Measurements from ENCODE around the gene FKBP11.
A peak's percentile ranks its signal among the peaks of the same experiment; 100 is the strongest.

Gene FKBP11

DNA sequence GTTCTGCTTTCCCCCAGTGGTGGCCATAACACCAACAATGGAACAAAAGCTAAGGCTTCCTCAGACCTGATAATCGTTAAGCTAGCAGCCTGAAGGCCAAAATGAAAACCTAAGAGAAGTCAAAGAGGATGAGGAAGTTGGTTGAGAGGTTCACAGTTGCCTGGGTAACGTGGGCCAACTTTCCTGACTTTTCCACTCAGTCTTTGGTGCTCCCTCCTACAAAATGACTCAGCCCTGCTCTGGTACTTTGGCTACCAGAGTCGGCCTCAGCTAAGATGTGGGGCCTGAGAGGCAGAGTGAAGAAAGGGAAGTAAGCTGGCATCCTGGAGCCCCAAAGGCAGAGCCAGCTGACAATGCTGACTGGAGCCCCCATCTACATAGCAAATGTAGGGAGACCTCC lies 14.9 kb upstream of the FKBP11 start:
- Histone ChIP-seq H3K27ac (no peak overlapping the region), H3K4me3 (no peak overlapping the region)
- no peak for DNase-seq (ENCODE audit: low spot score)
- TF ChIP-seq, protein P1, sequence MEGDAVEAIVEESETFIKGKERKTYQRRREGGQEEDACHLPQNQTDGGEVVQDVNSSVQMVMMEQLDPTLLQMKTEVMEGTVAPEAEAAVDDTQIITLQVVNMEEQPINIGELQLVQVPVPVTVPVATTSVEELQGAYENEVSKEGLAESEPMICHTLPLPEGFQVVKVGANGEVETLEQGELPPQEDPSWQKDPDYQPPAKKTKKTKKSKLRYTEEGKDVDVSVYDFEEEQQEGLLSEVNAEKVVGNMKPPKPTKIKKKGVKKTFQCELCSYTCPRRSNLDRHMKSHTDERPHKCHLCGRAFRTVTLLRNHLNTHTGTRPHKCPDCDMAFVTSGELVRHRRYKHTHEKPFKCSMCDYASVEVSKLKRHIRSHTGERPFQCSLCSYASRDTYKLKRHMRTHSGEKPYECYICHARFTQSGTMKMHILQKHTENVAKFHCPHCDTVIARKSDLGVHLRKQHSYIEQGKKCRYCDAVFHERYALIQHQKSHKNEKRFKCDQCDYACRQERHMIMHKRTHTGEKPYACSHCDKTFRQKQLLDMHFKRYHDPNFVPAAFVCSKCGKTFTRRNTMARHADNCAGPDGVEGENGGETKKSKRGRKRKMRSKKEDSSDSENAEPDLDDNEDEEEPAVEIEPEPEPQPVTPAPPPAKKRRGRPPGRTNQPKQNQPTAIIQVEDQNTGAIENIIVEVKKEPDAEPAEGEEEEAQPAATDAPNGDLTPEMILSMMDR (IDR thresholded peaks at IDR 0.05), result no peak

DNA sequence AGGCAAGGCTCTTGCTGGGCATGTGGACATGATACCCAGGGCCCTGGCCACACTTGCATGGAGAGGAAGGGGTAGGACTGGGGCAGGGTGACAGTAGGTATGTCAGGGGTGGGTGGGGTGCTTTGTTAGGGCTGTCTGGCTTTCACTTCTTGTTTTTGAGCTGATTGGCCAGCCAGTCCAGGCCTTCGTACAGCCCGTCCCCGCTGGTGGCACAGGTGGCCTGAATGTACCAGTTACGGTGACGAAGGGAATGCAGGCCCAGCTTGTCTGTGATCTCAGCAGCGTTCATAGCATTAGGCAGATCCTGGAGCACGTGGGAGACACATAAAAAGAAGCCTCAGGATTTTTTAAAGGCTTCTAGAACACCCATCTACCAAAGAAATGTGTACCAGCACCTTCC lies 13.5 kb upstream of the FKBP11 start:
- no peak overlapping the region for H3K27ac ChIP-seq

DNA sequence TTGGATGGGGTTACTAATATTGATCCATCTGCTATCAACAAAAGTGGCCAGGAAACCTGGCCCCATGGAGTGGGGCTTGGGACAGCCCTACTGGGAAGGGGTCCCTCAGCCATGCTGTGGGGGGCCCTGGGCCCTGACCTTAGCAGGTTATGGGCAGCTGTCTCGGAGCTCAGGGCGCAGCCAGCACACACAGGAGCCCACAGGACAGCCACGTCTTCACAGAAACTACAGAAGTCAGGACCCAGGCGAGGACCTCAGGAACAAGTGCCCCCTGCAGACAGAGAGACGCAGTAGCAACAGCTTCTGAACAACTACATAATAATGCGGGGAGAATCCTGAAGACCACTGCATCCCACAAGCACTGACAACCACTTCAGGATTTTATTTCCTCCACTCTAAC lies 11.9 kb upstream of the FKBP11 start:
- H3K27ac ChIP-seq, result no peak overlapping the region
- no peak overlapping the region for H3K4me3 ChIP-seq
- TF ChIP-seq, protein P1 (IDR thresholded peaks at IDR 0.05), result no peak
- DNase-seq (ENCODE audit: low spot score), result no peak

More for the DNA sequence above, 13.5 kb upstream of the FKBP11 start:
- no peak for DNase-seq (ENCODE audit: low spot score)
- H3K4me3 ChIP-seq, result no peak overlapping the region
- TF ChIP-seq, protein P1 (IDR thresholded peaks at IDR 0.05), result no peak

DNA sequence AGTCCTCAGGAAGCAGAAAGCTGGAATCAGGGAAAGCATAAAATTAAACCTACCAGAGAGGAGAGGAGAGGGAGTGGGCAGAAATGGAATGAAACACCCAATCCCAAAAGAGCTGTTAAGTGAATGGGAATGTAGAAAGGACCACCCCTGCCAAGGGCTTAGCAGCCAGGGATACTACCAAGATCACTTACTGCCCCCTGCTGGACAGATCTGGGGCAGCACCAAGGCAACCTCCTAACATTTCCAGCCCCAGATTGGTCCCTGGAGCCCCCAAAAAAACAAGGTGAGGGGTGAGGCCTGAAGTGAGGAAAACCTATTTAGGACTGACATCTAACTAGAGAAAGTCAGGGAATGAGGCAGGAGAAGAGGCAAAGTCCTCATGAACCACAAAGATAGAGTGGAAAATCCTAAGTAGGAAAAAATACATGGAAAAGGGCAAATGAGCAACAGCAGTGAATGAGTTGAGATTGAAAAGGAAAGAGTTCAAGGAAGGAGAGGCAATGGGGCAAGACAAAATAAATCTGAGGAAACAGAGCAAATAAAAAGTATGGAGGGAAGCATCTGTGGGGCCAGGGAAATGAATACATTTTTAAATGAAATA lies 11.2 kb upstream of the FKBP11 start:
- no peak for DNase-seq (ENCODE audit: low spot score)
- TF ChIP-seq, protein P1 (IDR thresholded peaks at IDR 0.05), result peak; percentile 74
- no peak overlapping the region for H3K27ac ChIP-seq

DNA sequence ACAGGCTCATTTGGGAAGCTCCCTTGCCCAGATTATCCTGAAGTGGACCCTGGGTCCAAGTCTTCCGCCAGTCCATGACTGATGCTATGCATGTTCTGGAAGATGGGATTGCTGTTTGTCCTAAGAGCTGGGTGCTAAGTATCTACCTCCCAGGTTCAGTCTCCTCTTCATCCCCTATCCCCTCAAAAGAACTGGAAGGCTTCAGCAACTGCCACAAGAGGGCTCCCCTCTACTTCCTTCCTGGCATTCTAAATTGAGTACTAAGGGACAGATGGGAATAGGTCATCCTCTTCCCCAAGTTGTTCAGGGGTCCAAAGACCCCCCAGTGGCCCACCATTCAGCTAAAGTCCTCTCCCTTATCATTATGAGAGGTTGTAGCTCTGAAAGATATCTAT lies 9.0 kb upstream of the FKBP11 start:
- peak overlapping the region in 1 of 2 donors; percentile 3 for H3K27ac ChIP-seq
- no peak for DNase-seq (ENCODE audit: low spot score)
- TF ChIP-seq, protein P1 (IDR thresholded peaks at IDR 0.05), result no peak
- no peak overlapping the region for H3K4me3 ChIP-seq

More for the DNA sequence above, 11.2 kb upstream of the FKBP11 start:
- no peak overlapping the region for H3K4me3 ChIP-seq

DNA sequence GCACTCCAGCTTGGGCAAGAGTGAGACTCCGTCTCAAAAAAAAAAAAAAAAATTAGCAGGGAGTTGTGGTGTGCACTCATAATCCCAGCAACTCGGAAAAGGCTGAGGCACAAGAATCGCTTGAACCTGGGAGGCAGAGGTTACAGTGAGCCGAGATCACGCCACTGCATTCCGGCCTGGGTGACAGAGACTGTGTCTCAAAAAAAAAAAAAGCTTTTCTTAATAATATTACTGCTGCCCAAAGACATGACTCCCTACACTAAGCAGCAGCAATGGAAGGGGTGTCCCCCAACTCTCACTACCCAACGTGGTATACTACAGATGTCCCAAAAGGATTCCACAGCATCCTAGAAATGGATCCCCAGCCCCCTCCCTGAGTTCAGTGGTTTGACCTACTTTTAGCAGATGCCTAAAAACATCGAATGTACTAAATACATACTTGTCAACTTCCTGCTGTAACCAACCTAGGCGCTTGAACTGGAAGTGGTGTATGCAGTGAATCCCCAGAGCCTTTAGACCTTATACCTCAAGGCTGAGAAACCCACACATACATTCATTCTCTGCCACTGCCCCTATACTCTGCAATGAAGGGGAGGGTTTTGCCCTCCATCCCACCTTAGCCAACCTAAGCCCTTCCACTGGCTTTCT lies 8.5 kb upstream of the FKBP11 start:
- Histone ChIP-seq H3K4me3 (no peak overlapping the region), H3K27ac (peak overlapping the region in 1 of 2 donors; percentile 3)
- DNase-seq (ENCODE audit: low spot score), result no peak
- TF ChIP-seq, protein P1 (IDR thresholded peaks at IDR 0.05), result no peak

DNA sequence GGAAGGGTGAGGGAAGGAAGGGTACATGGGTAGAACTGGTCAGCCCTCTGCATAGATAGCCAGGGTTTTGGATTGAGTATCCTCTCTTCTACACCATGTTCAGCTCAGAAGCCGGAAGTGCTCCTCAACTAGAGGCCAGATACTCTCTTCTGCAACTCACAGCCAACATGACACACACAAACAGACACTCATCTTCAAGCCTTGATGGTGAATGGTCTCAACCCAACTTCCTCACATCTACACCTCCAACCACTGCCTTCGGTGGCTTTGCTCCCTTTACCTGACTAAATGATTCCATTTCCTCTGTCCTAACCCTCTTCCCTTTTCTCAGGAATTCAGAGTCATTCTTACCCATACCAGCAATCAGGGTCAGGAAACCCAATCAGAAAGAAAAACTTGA lies 7.6 kb upstream of the FKBP11 start:
- Histone ChIP-seq H3K27ac (no peak overlapping the region), H3K4me3 (no peak overlapping the region)
- no peak for DNase-seq (ENCODE audit: low spot score)

More for the DNA sequence above, 7.6 kb upstream of the FKBP11 start:
- TF ChIP-seq, protein P1 (IDR thresholded peaks at IDR 0.05), result no peak

All from coronary artery (tissue), 2 donors.